Peyer's patch (tissue), 4 donors: ENCODE results near the gene ABCA9.

Source experiments
- POLR2A ChIP-seq, 2 donors: fragments of 450-650 bp; IDR thresholded peaks; one replicate each; pipeline ENCODE4 v1.5.1; 2017; ENCODE audit warnings: antibody characterized with exemption in 2 of 2, mild to moderate bottlenecking in 2 of 2, moderate library complexity in 2 of 2
- TF ChIP-seq, protein P1 (sequence below), 6 experiments: fragments of 450-650 bp in 4 of 6; fragments of 200-600 bp in 2 of 6; sonication (generic) in 1 of 6; IDR thresholded peaks; one replicate each; pipeline ENCODE4 v1.5.1; 2017 to 2019; ENCODE audit warnings: antibody characterized with exemption in 6 of 6, mild to moderate bottlenecking in 3 of 6, moderate library complexity in 1 of 6

GRCh38 chr17:69066482-69066881 is 5.8 kb upstream of the ABCA9 start:
- TF ChIP-seq, protein P1, sequence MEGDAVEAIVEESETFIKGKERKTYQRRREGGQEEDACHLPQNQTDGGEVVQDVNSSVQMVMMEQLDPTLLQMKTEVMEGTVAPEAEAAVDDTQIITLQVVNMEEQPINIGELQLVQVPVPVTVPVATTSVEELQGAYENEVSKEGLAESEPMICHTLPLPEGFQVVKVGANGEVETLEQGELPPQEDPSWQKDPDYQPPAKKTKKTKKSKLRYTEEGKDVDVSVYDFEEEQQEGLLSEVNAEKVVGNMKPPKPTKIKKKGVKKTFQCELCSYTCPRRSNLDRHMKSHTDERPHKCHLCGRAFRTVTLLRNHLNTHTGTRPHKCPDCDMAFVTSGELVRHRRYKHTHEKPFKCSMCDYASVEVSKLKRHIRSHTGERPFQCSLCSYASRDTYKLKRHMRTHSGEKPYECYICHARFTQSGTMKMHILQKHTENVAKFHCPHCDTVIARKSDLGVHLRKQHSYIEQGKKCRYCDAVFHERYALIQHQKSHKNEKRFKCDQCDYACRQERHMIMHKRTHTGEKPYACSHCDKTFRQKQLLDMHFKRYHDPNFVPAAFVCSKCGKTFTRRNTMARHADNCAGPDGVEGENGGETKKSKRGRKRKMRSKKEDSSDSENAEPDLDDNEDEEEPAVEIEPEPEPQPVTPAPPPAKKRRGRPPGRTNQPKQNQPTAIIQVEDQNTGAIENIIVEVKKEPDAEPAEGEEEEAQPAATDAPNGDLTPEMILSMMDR (IDR thresholded peaks at IDR 0.05) = no peak
- TF ChIP-seq POLR2A (IDR thresholded peaks at IDR 0.05) = no peak
